ENCODE measurements around the gene REEP1. TPM values are rescaled to one million over a fixed set of nuclear protein-coding genes. Genes with fewer than 3 reads are reported as not detected.
A peak's percentile ranks its signal among the peaks of the same experiment; 100 is the strongest.

The REEP1 gene
- total RNA-seq, 2 experiments from 2014 or later, result 0.23 to 0.25 TPM

DNA sequence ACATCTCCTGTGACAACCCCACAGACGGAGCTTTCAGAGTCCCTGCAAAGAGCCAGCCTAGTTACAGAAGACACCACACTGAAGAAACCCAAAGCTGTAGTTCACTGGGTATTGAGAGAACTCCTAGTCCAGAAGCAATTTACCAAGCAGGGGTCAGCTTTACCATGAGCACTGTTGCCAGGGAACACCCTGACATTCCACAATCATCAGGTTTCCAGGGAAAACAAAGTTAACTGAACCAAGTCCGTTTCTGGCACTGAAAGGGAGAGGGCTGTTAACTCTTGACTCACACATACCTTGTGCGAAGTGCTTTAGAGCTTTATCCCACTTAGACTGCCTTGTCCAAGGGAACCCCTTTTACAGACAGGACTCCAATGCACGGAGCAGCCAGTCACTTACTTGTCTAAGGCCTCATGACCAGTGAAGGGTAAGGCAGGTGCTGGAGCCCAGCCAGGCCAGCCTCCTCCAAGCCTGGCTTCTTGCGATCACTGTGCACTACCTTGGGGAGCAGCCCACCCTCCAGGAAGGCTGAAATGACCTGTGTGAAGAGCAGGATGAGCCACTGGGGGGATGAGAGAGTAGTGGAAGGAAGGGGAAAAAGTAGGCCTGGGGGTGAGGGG, 53.9 kb downstream of the REEP1 start:
- no peaks in the 10 kb centered on the region for H3K36me3 Mint-ChIP-seq (ENCODE audit: low read depth)
- POLR2A ChIA-PET, result interaction anchor here (1.3 kb wide), 1 partner anchor 8 kb away, joined by 3 read pairs; no protein-coding TSS in a partner anchor
- CTCF ChIA-PET, result interaction anchor here (0.9 to 1.5 kb wide), 3 partner anchors 19 to 195 kb away, joined by 3 to 5 read pairs (median 3); no protein-coding TSS in a partner anchor
- peaks cover 11% of the 10 kb centered on the region for H3K27me3 Mint-ChIP-seq
- H3K27ac Mint-ChIP-seq, result no peak overlapping the region
- ATAC-seq (no peak), DNase-seq (no peak)
- H3K4me1 Mint-ChIP-seq (ENCODE audit: low read depth), result no peaks in the 10 kb centered on the region
- no peak overlapping the region for H3K4me3 Mint-ChIP-seq
- TF ChIP-seq, protein P1, sequence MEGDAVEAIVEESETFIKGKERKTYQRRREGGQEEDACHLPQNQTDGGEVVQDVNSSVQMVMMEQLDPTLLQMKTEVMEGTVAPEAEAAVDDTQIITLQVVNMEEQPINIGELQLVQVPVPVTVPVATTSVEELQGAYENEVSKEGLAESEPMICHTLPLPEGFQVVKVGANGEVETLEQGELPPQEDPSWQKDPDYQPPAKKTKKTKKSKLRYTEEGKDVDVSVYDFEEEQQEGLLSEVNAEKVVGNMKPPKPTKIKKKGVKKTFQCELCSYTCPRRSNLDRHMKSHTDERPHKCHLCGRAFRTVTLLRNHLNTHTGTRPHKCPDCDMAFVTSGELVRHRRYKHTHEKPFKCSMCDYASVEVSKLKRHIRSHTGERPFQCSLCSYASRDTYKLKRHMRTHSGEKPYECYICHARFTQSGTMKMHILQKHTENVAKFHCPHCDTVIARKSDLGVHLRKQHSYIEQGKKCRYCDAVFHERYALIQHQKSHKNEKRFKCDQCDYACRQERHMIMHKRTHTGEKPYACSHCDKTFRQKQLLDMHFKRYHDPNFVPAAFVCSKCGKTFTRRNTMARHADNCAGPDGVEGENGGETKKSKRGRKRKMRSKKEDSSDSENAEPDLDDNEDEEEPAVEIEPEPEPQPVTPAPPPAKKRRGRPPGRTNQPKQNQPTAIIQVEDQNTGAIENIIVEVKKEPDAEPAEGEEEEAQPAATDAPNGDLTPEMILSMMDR (IDR thresholded peaks at IDR 0.05), result no peak
- H3K9me3 Mint-ChIP-seq, result no peaks in the 10 kb centered on the region
- intact Hi-C loops (cut with micrococcal nuclease), result no loop called here

DNA sequence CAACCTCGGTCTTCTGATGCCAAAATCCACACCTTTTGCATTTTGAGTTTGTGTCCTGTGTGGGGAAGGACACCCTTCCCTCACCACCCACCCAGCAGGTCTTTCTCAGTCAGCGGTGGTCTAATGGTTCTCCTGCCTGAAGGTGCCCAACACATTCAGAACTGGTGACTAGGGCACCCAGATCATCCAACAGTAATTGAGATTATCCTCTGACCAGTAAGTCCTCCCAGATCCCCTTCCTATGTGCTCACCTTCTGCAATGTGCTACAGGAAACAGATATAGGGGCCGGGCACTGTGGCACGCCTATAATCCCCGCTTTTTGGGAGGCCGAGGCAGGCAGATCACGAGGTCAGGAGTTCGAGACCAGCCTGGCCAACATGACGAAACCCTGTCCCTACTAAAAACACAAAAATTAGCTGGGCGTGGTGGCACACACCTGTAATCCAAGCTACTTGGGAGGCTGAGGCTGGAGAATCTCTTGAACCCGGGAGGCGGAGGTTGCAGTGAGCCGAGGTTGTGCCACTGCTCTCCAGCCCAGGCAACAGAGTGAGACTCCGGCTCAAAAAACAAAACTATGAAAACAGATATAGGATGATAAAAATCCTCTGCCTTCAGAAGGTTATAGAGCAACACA, 56.2 kb downstream of the REEP1 start:
- Mint-ChIP-seq H3K4me3 (no peak overlapping the region), H3K27me3 (peaks cover 11% of the 10 kb centered on the region), H3K9me3 (no peaks in the 10 kb centered on the region), H3K36me3 (ENCODE audit: low read depth) (no peaks in the 10 kb centered on the region), H3K4me1 (ENCODE audit: low read depth) (no peaks in the 10 kb centered on the region), H3K27ac (no peak overlapping the region)
- ChIA-PET CTCF (interaction anchor here (1.0 to 1.4 kb wide), 2 partner anchors 27 to 60 kb away, joined by 3 to 4 read pairs; no protein-coding TSS in a partner anchor), POLR2A (no interaction called here)
- intact Hi-C loops (cut with micrococcal nuclease), result no loop called here
- DNase-seq (no peak), ATAC-seq (no peak)
- TF ChIP-seq, protein P1 (IDR thresholded peaks at IDR 0.05), result no peak

DNA sequence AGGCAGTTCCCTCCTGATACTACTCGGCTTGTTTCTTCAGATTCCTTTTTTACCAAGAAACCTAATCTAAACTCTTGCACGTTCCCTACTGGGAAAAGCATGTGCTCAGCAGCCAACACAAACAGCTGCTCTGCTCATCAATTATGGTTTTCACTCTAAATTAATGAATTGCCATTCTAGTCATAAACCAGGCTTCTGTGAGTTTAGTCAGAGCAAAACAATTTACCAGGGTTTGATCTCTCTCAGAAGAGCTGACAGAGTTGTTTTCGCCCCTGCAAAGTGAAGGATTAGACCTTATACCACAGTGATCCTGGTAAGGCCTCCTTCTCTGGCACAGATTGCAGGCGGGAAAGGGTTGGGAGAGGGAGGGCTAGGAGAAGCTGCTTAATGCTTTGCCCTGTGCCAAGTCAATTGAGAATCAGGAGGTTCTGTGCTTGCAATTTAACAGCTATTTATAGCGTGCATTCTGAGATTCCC, 57.2 kb downstream of the REEP1 start:
- intact Hi-C loops (cut with micrococcal nuclease), result no loop called here
- TF ChIP-seq, protein P1 (IDR thresholded peaks at IDR 0.05), result no peak
- no peak for ATAC-seq
- Mint-ChIP-seq H3K36me3 (ENCODE audit: low read depth) (no peaks in the 10 kb centered on the region), H3K27ac (no peak overlapping the region), H3K9me3 (no peaks in the 10 kb centered on the region), H3K4me3 (no peak overlapping the region), H3K27me3 (peaks cover 9% of the 10 kb centered on the region), H3K4me1 (ENCODE audit: low read depth) (peaks cover 4% of the 10 kb centered on the region)
- DNase-seq, result no peak
- ChIA-PET POLR2A (no interaction called here), CTCF (interaction anchor here (1.0 to 1.4 kb wide), 2 partner anchors 28 to 59 kb away, joined by 3 to 4 read pairs; no protein-coding TSS in a partner anchor)

DNA sequence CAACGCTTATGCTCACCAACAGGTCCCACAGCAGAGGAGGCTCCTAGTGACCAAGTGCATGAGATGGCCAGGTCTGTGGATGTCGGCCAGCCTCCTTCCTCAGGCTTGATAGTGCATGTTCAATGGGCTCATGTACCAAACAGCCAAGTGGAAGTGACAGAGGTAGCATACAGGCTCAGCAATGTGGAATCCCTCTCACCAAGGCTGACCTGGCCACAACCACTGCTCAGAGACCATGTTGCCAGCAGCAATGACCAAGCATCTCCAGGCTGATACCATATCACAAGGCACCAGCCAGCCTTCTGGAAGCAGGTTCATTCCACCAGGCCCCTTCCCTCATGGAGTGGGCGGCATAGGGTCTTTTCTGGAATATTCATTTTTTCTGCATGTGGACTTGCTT, 61.5 kb downstream of the REEP1 start:
- Mint-ChIP-seq H3K9me3 (peaks cover 17% of the 10 kb centered on the region), H3K27me3 (peaks cover 7% of the 10 kb centered on the region), H3K4me3 (no peak overlapping the region), H3K4me1 (ENCODE audit: low read depth) (peaks cover 21% of the 10 kb centered on the region), H3K36me3 (ENCODE audit: low read depth) (peaks cover 13% of the 10 kb centered on the region), H3K27ac (no peak overlapping the region)
- intact Hi-C loops (cut with micrococcal nuclease), result no loop called here
- no peak for ATAC-seq
- no peak for DNase-seq
- TF ChIP-seq, protein P1 (IDR thresholded peaks at IDR 0.05), result no peak
- ChIA-PET CTCF (no interaction called here), POLR2A (no interaction called here)

- Mint-ChIP-seq H3K4me1 (ENCODE audit: low read depth) (peaks cover 21% of the 10 kb centered on the region), H3K36me3 (ENCODE audit: low read depth) (peaks cover 13% of the 10 kb centered on the region), H3K9me3 (peaks cover 20% of the 10 kb centered on the region), H3K27me3 (peaks cover 7% of the 10 kb centered on the region), H3K4me3 (no peak overlapping the region), H3K27ac (no peak overlapping the region)
- intact Hi-C loops (cut with micrococcal nuclease), result no loop called here
- CTCF ChIA-PET, result no interaction called here
- POLR2A ChIA-PET, result no interaction called here
- TF ChIP-seq, protein P1 (IDR thresholded peaks at IDR 0.05), result no peak
- ATAC-seq (no peak), DNase-seq (peak; percentile 15)
Measured at GRCh38 chr2:86275384-86275799, 62.0 kb downstream of the REEP1 start.

All from activated CD8-positive, alpha-beta T cell treated with anti-CD3 and anti-CD28 coated beads for 36 hours (primary cell).